Keratinocyte (primary cell): Measurements from ENCODE around the gene GJB6. TPM values are rescaled to one million over a fixed set of nuclear protein-coding genes. Genes with fewer than 3 reads are reported as not detected.

Experiments used
- DNase-seq: peaks from one replicate; pipeline ENCODE4 v3.0.0-alpha.2; 2011; ENCODE audit warnings: low read depth, missing footprints, low spot score
- FAIRE-seq: peaks from 2 replicates; lab custom pipeline; 2011; peaks lifted over from hg19 to GRCh38; lab: Jason Lieb, UNC
- H2AFZ ChIP-seq: 2 replicates; pipeline ENCODE4 v1.6.0; 2012; ENCODE audit warnings: low read length, control low read depth, inconsistent platforms; ENCODE audit not compliant: control insufficient read depth
- H3K27ac ChIP-seq: 2 replicates; pipeline ENCODE4 v1.5.1; 2011; ENCODE audit warnings: low read length; ENCODE audit not compliant: control insufficient read depth, insufficient read depth
- H3K27me3 ChIP-seq: 3 replicates; pipeline ENCODE4 v1.6.0; 2011; ENCODE audit warnings: low read length; ENCODE audit not compliant: control insufficient read depth, insufficient read depth; ENCODE audit errors: extremely low read depth
- H3K36me3 ChIP-seq, 2 experiments: 2 replicates in 1 of 2; 3 replicates in 1 of 2; pipeline ENCODE4 v1.5.1; 2011; ENCODE audit warnings: low read length in 2 of 2, mild to moderate bottlenecking in 1 of 2; ENCODE audit not compliant: control insufficient read depth in 2 of 2, insufficient read depth in 2 of 2; ENCODE audit errors: extremely low read depth in 1 of 2
- H3K4me1 ChIP-seq: 3 replicates; pipeline ENCODE4 v1.5.1; 2011; ENCODE audit warnings: low read length; ENCODE audit not compliant: control insufficient read depth, insufficient read depth; ENCODE audit errors: extremely low read depth
- H3K4me2 ChIP-seq: 3 replicates; pipeline ENCODE4 v1.6.0; 2011; ENCODE audit warnings: low read depth, low read length; ENCODE audit not compliant: control insufficient read depth, insufficient read depth; ENCODE audit errors: extremely low read depth
- H3K4me3 ChIP-seq, 3 experiments: fragments of 200-600 bp in 1 of 3; sonication (generic) in 1 of 3; 2 replicates in 2 of 3; 3 replicates in 1 of 3; pipeline ENCODE4 v1.5.1; 2011 to 2016; ENCODE audit warnings: low read length in 3 of 3, mild to moderate bottlenecking in 3 of 3, control low read depth in 2 of 3, inconsistent platforms in 1 of 3, low read depth in 1 of 3, mixed read lengths in 1 of 3, mixed run types in 1 of 3, moderate library complexity in 1 of 3; ENCODE audit not compliant: control insufficient read depth in 2 of 3, insufficient read depth in 2 of 3; ENCODE audit errors: extremely low read depth in 1 of 3
- H3K79me2 ChIP-seq: 2 replicates; pipeline ENCODE4 v1.6.0; 2012; ENCODE audit warnings: low read length; ENCODE audit not compliant: control insufficient read depth, insufficient read depth
- H3K9ac ChIP-seq: 3 replicates; pipeline ENCODE4 v1.6.0; 2011; ENCODE audit warnings: low read length; ENCODE audit not compliant: control insufficient read depth, insufficient read depth; ENCODE audit errors: extremely low read depth
- H3K9me1 ChIP-seq: 3 replicates; pipeline ENCODE4 v1.6.0; 2011; ENCODE audit warnings: low read length; ENCODE audit not compliant: control insufficient read depth, insufficient read depth; ENCODE audit errors: extremely low read depth
- H3K9me3 ChIP-seq: 2 replicates; pipeline ENCODE4 v1.5.1; 2012; ENCODE audit warnings: low read depth, low read length; ENCODE audit not compliant: control insufficient read depth
- H4K20me1 ChIP-seq: 3 replicates; pipeline ENCODE4 v1.6.0; 2011; ENCODE audit warnings: low read length; ENCODE audit not compliant: control insufficient read depth, insufficient read depth; ENCODE audit errors: extremely low read depth
- CTCF ChIP-seq, 3 experiments: IDR thresholded peaks in 1 of 3; conservative IDR thresholded peaks in 1 of 3; optimal IDR thresholded peaks in 1 of 3; 2 replicates in 2 of 3; 3 replicates in 1 of 3; pipeline versions ENCODE3 to v1.5.1; 2011; ENCODE audit warnings: low read length in 3 of 3, mild to moderate bottlenecking in 3 of 3, moderate library complexity in 2 of 3, control low read depth in 1 of 3, inconsistent platforms in 1 of 3; ENCODE audit not compliant: insufficient read depth in 2 of 3; ENCODE audit errors: extremely low read depth in 1 of 3
- EZH2 ChIP-seq: IDR thresholded peaks from one replicate; pipeline ENCODE4 v1.6.1; 2012; ENCODE audit warnings: inconsistent platforms, mild to moderate bottlenecking, low read length, moderate library complexity
- dilution Hi-C: fragments of 300-500 bp; cut with MboI; formaldehyde crosslinking; loops from one replicate; pipeline ENCODE4 v1.7.0; 2020; ENCODE audit warnings: low sequenced_read_pairs; ENCODE audit not compliant: extremely low pct_ligation_motif_present
- polyA plus RNA-seq, 5 experiments: library from polyadenylated mRNA; depleted of rRNA in 3 of 5; stranded (reverse) in 3 of 5; stranded (forward) in 1 of 5; unstranded in 1 of 5; fragments of >200 nt; gene quantifications; 1 replicate in 1 of 5; 2 replicates in 3 of 5; 3 replicates in 1 of 5; pipeline versions ENCODE4 v1.2.1 to v1.2.3, GENCODE V29; 2011 to 2012; ENCODE audit warnings: missing spikeins in 2 of 5, low read depth in 1 of 5, low replicate concordance in 1 of 5

Gene GJB6
- polyA plus RNA-seq, 1 donor (not counting 4 experiments of a cell fraction or from before 2014, with no cell fraction given): 11.2 TPM

DNA sequence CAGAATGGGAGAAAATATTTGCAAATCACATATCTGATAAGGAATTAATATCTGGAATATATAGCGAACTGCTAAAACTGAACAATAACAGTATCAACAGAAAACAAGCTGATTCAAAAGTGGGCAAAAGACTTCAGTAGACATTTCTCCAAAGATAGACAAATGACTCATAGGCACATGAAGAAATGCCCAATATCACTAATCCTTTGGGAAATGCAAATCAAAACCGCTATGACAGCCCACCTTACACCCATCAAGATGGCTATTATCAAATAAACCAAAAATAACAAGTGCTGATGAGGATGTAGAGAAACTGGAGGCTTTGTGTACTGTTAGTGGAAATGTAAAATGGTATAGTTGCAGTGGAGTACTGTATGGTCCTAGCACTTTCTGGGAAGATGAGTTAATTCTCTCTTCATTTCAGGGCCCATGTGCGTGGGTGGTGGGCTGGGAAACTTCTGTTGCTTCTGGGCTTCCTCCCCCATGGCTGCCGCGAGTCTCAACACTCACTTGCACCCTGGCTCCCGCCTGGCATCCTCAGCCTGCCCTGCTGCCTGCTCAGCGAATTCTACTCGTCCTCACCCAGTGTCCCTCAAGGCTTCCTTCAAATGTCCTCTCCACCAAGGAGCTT is 58.9 kb downstream of the GJB6 start:
- TF ChIP-seq CTCF (optimal IDR thresholded peaks at IDR 0.05 in 1 of 3, IDR thresholded peaks at IDR 0.05 in 1 of 3, conservative IDR thresholded peaks at IDR 0.05 in 1 of 3; ENCODE audit: extremely low read depth in 1 of 3, insufficient read depth in 2 of 3, low read length in 3 of 3) (no peak), EZH2 (no peak)
- no peak for FAIRE-seq
- H3K9ac ChIP-seq: no peak overlapping the region

More for the DNA sequence above, 58.9 kb downstream of the GJB6 start:
- Histone ChIP-seq H3K36me3 (no peaks in the 10 kb centered on the region), H3K27me3 (peaks cover 3% of the 10 kb centered on the region), H3K27ac (no peak overlapping the region), H3K9me1 (no peaks in the 10 kb centered on the region), H3K9me3 (no peaks in the 10 kb centered on the region), H3K79me2 (no peaks in the 10 kb centered on the region), H3K4me3 (no peak overlapping the region), H2AFZ (no peak overlapping the region), H3K4me1 (peaks cover 20% of the 10 kb centered on the region), H4K20me1 (no peaks in the 10 kb centered on the region), H3K4me2 (no peak overlapping the region)
- dilution Hi-C loops: no loop called here
- no peak for DNase-seq

Other genes with a start within 250 kb of the GJB6 start
- gene GJA3, start 71.3 kb downstream of the GJB6 start, polyA plus RNA-seq: 0.07 to 0.13 TPM (median 0.09 TPM) in 3 replicates
- gene GJB2, start 39.4 kb downstream of the GJB6 start, polyA plus RNA-seq: 364 to 604 TPM (median 374 TPM) in 3 replicates